Stimulated activated naive B cell treated with anti-CD40 and anti-IgM and Interleukin-4, amounts not matched to agents 10 μg/mL and 1 μg/mL and 100 μg/mL, for 72 hours (primary cell): Measurements from ENCODE around the gene NRTN.
"Not testable (repeated sequence)": the region's sequence is repeated elsewhere in the genome, so short reads cannot be mapped to it uniquely, and the experiment has no call there.

Experiments
- ATAC-seq, 2 donors: fragments of 150-1000 bp; cut with Tn5 transposase; replicated peaks; 2 replicates each; pipeline ENCODE4 v1.10.0; 2021; ENCODE audit warnings: moderate library complexity in 1 of 2
- DNase-seq: peaks from one replicate; pipeline ENCODE4 v3.0.0; 2021
- H3K27ac Mint-ChIP-seq: one replicate; pipeline ENCODE4 v1.8.0; 2022; ENCODE audit warnings: mild to moderate bottlenecking, mixed read lengths
- H3K27me3 Mint-ChIP-seq, 2 donors: one replicate each; pipeline ENCODE4 v1.8.0; 2022; ENCODE audit warnings: mixed read lengths in 2 of 2
- H3K36me3 Mint-ChIP-seq, 2 donors: one replicate each; pipeline ENCODE4 v1.8.0; 2022; ENCODE audit warnings: mixed read lengths in 2 of 2, mild to moderate bottlenecking in 1 of 2
- H3K4me1 Mint-ChIP-seq, 2 donors: one replicate each; pipeline ENCODE4 v1.8.0; 2022; ENCODE audit warnings: mixed read lengths in 2 of 2, mild to moderate bottlenecking in 1 of 2
- H3K4me3 Mint-ChIP-seq, 2 donors: one replicate each; pipeline ENCODE4 v1.8.0; 2022; ENCODE audit warnings: mild to moderate bottlenecking in 2 of 2, mixed read lengths in 2 of 2, moderate library complexity in 1 of 2
- H3K9me3 Mint-ChIP-seq, 2 donors: one replicate each; pipeline ENCODE4 v1.8.0; 2022; ENCODE audit warnings: mixed read lengths in 2 of 2, mild to moderate bottlenecking in 1 of 2

The NRTN gene

GRCh38 chr19:5828661-5829566 lies 24.0 kb downstream of the NRTN start:
- Mint-ChIP-seq H3K4me3 (peak overlapping the region; percentile 89 to 100), H3K9me3 (no peaks in the 10 kb centered on the region), H3K4me1 (peaks cover 15 to 23% of the 10 kb centered on the region in 2 donors), H3K27me3 (peaks cover 9 to 32% of the 10 kb centered on the region in 2 donors), H3K27ac (peak overlapping the region; percentile 99), H3K36me3 (peaks cover 6 to 8% of the 10 kb centered on the region in 2 donors)
- DNase-seq (peak; percentile 42), ATAC-seq (peak in 1 of 2 donors; percentile 9)

DNA sequence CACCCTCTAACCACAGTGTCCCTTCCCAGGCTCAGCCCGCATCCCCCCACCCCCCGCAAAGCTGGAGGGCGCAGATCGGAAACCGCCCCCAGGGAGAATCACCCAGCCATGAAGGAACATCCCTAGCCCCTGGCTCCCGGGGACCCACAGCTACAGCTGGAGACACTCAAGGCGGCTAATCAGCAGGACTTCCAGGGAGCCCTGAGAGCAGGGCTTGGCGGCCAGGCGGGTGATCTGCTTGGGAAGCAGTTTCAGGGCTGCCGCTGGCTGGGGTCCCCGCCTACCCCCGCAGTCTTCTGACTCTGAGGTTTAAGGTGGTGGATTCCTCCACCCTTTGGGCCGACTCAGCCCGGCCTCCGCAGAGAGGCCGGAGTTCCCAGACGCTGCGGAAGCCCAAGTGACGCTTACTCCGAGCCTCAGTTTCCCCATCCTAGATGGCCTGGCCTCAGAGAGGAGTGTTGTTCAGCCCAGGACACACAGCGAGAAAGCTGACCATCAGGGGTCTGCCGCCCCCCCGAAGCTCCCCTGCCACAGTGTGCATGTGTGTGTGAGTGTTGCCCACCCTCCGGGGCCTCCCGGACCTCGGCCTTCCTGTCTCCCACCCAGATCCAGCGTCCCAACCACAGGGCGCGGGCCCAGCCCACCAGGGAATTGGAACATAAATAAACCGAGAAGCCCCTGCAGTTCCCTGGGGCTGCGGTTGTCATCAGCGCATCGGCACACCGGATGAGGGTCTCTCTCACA lies 24.9 kb downstream of the NRTN start:
- peaks cover 9 to 32% of the 10 kb centered on the region in 2 donors for H3K27me3 Mint-ChIP-seq
- H3K4me1 Mint-ChIP-seq = peaks cover 15 to 23% of the 10 kb centered on the region in 2 donors
- ATAC-seq = no peak
- peaks cover 6 to 8% of the 10 kb centered on the region in 2 donors for H3K36me3 Mint-ChIP-seq
- H3K9me3 Mint-ChIP-seq = no peaks in the 10 kb centered on the region
- H3K27ac Mint-ChIP-seq = no peak overlapping the region
- DNase-seq = no peak
- peak overlapping the region; percentile 71 to 89 for H3K4me3 Mint-ChIP-seq

GRCh38 chr19:5831159-5831558 lies 26.3 kb downstream of the NRTN start:
- H3K36me3 Mint-ChIP-seq = peaks cover 6 to 8% of the 10 kb centered on the region in 2 donors
- DNase-seq = no peak
- peaks cover 9 to 32% of the 10 kb centered on the region in 2 donors for H3K27me3 Mint-ChIP-seq
- H3K4me3 Mint-ChIP-seq = no peak overlapping the region
- no peaks in the 10 kb centered on the region for H3K9me3 Mint-ChIP-seq
- H3K27ac Mint-ChIP-seq = no peak overlapping the region
- peaks cover 15 to 23% of the 10 kb centered on the region in 2 donors for H3K4me1 Mint-ChIP-seq
- ATAC-seq = no peak

- no peak overlapping the region for H3K27ac Mint-ChIP-seq
- no peak for ATAC-seq
- H3K4me1 Mint-ChIP-seq = peaks cover 8 to 14% of the 10 kb centered on the region in 2 donors
- DNase-seq = no peak
- H3K4me3 Mint-ChIP-seq = no peak overlapping the region
- H3K9me3 Mint-ChIP-seq = no peaks in the 10 kb centered on the region
- peaks cover 6 to 8% of the 10 kb centered on the region in 2 donors for H3K36me3 Mint-ChIP-seq
- peaks cover 9 to 27% of the 10 kb centered on the region in 2 donors for H3K27me3 Mint-ChIP-seq
Observed at GRCh38 chr19:5832061-5832460, 27.2 kb downstream of the NRTN start.

DNA sequence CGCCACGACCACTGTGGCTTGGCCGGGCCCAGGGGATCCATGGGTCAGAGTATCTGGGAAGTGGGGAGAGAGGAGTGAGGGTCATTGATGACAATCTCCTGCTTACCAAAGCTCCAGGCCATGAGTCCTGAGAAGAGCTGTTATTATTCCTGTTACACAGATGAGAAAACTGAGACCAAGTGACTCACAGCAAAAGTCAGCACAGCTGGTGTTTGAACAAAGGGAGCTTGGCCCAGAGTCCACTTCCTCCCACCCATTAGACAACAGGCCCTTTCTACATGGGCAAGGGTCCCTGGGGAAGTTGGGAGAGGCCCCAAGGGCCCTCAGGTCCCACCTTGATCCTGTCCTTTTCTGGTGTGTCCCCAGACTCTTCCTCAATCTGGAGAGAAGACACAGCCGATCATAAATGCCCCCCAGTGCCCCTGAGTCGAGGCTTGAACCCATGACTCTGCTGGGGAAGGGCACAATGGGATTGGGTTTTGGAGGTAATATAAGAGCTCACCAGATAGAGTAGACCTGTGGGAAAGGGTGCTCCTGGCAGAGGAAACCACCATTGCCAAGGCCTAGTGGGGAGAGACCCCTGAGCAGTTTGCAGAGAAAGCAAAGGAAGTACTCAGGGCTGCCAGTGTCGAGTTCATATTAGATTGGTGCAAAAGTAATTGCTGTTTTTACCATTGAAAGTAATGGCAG lies 27.8 kb downstream of the NRTN start:
- H3K27me3 Mint-ChIP-seq = peaks cover 9 to 28% of the 10 kb centered on the region in 2 donors
- no peaks in the 10 kb centered on the region for H3K9me3 Mint-ChIP-seq
- no peak overlapping the region for H3K4me3 Mint-ChIP-seq
- peaks cover 5 to 10% of the 10 kb centered on the region in 2 donors for H3K4me1 Mint-ChIP-seq
- H3K27ac Mint-ChIP-seq = no peak overlapping the region
- ATAC-seq (no peak), DNase-seq (no peak)
- H3K36me3 Mint-ChIP-seq = peaks cover 6 to 8% of the 10 kb centered on the region in 2 donors

DNA sequence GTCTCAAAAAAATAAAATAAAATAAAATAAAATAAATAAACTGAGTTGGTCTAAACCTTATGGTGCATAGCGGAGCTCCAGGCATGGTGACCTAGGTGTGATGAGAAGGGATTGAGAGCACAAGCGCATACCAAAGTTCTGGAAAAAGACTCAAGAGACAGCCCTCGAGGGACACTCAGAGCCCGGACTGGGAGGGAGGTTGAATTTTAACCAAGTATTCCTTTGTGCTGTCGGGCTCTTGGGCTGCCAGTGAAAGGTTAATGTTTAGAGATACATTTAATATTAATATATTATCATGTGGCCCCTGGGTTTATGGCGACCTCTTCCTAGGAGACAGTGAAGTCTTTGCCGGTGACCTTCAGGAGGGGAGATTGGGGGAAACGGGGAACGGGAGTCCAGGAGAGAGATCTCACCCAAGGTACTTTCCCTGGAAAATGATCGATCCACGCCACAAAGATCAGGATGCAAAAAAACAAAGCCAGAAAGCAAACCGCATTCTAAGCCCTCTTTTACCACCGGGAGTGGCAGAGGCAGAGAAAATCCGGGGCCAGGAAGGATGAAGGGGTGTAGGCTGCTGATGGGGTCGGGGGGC lies 33.0 kb downstream of the NRTN start:
- H3K27ac Mint-ChIP-seq = no peak overlapping the region
- no peaks in the 10 kb centered on the region for H3K36me3 Mint-ChIP-seq
- no peaks in the 10 kb centered on the region for H3K9me3 Mint-ChIP-seq
- ATAC-seq = no peak
- peaks cover 9 to 16% of the 10 kb centered on the region in 2 donors for H3K27me3 Mint-ChIP-seq
- no peak for DNase-seq
- peaks cover 2 to 9% of the 10 kb centered on the region in 2 donors for H3K4me1 Mint-ChIP-seq
- H3K4me3 Mint-ChIP-seq = no peak overlapping the region

- H3K9me3 Mint-ChIP-seq = no peaks in the 10 kb centered on the region
- peaks cover 9 to 21% of the 10 kb centered on the region in 2 donors for H3K27me3 Mint-ChIP-seq
- no peak overlapping the region for H3K4me3 Mint-ChIP-seq
- DNase-seq = no peak
- no peaks in the 10 kb centered on the region for H3K36me3 Mint-ChIP-seq
- peak; percentile 52 for ATAC-seq
- peaks cover 2 to 9% of the 10 kb centered on the region in 2 donors for H3K4me1 Mint-ChIP-seq
- H3K27ac Mint-ChIP-seq = no peak overlapping the region
Observed at GRCh38 chr19:5838353-5839064, 33.6 kb downstream of the NRTN start.

DNA sequence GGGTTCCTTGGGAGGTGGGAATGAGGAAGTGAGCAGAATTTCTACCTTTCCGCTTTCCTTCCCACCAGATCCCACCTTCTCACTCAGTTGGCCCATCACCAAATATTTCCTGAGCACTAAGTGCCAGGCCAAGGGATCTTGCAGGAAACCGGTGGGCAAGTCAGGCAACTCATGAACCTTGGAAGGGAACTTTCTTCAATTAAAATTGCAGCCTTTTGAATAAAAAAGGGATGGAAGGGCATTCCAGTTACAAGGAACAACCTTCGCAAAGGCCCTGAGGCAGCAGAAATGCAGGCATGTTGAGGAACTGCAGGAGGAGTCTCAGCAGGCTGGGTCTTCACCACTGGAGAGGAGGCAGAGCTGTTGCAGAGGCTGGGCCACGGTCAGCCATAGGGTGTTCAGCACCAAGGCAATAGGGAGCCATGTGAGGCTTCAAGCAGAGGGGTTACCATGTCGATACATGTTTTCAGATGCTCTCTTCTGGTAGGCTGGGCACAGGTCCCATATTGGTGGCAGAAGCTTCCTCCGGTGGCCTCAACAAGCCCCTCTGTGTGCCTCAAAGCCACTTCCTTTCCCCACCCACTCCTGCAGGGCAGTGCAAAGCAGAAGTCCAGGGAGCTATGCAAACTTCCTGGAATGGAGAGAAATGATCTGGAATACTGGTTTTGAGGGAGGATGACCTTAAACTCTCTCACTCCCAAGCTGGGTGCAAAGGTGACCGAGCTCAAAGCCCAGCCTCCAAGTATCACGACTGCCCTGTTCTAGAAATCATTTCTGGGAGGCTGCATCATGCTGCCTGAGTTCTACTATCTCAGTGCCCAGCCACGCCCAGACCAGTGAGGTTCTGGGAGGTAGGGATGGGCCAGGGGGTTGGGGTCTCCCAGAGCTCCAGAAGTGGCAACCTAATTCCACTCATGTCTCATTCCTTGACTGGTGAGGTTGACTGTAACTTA lies 34.5 kb downstream of the NRTN start, which contains the start of gene FUT6:
Gene FUT6 (minus strand): TSS at position 638 of the 953 bp plus-strand sequence. CDS start 7,135 bp downstream, outside the sequence.
- no peak for DNase-seq
- H3K9me3 Mint-ChIP-seq = no peaks in the 10 kb centered on the region
- ATAC-seq = no peak
- H3K27me3 Mint-ChIP-seq = peaks cover 9 to 21% of the 10 kb centered on the region in 2 donors
- H3K36me3 Mint-ChIP-seq = no peaks in the 10 kb centered on the region
- peaks cover 2 to 9% of the 10 kb centered on the region in 2 donors for H3K4me1 Mint-ChIP-seq
- H3K4me3 Mint-ChIP-seq = no peak within 1 kb of the TSS
- H3K27ac Mint-ChIP-seq = no peak within 1 kb of the TSS

DNA sequence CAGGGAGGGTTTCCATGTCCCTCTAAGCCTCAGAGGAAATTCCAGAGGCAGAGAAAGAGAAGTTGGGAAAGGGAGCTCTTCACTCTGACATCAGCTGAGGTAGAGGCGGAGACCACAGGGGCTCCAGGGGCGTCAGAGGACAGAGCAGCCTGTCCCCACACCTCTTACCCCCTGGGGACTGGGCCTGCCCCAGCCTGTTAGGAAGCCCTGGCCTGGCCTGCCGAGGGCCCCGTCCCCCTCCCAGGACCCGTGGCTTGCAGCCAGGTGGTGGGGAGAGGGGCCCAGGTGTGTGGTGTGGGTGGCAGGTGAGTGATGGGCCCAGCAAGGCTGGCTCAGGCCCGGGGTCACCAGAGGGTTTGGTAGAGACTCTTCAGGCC lies 36.9 kb downstream of the NRTN start:
- H3K36me3 Mint-ChIP-seq, DNase-seq, ATAC-seq, H3K4me3 Mint-ChIP-seq, H3K27ac Mint-ChIP-seq, H3K4me1 Mint-ChIP-seq, H3K9me3 Mint-ChIP-seq: not testable (repeated sequence)
- H3K27me3 Mint-ChIP-seq = peaks cover 9 to 21% of the 10 kb centered on the region in 2 donors

- H3K36me3 Mint-ChIP-seq = no peaks in the 10 kb centered on the region
- H3K4me3 Mint-ChIP-seq = no peak overlapping the region
Observed at GRCh38 chr19:5843295-5843927, 38.5 kb downstream of the NRTN start.

GRCh38 chr19:5844456-5845433 lies 39.9 kb downstream of the NRTN start:
- Mint-ChIP-seq H3K9me3 (no peaks in the 10 kb centered on the region), H3K36me3 (no peaks in the 10 kb centered on the region), H3K27me3 (peaks cover 0 to 5% of the 10 kb centered on the region in 2 donors), H3K4me1 (no peaks in the 10 kb centered on the region), H3K27ac (no peak overlapping the region), H3K4me3 (no peak overlapping the region)
- ATAC-seq (no peak), DNase-seq (no peak)

More at GRCh38 chr19:5843295-5843927, 38.5 kb downstream of the NRTN start:
- DNase-seq (no peak), ATAC-seq (no peak)
- Mint-ChIP-seq H3K9me3 (no peaks in the 10 kb centered on the region), H3K27ac (no peak overlapping the region), H3K4me1 (peaks cover 2 to 3% of the 10 kb centered on the region in 2 donors), H3K27me3 (peaks cover 2 to 9% of the 10 kb centered on the region in 2 donors)
